Osteocyte (in vitro differentiated cells): ENCODE results near the gene GLOD4. TPM values are rescaled to one million over a fixed set of nuclear protein-coding genes. Genes with fewer than 3 reads are reported as not detected.
"Not testable (repeated sequence)": the region's sequence is repeated elsewhere in the genome, so short reads cannot be mapped to it uniquely, and the experiment has no call there.

ENCODE experiments used
- DNase-seq: peaks from one replicate; pipeline ENCODE4 v3.0.0; 2021; ENCODE audit warnings: mixed read lengths; ENCODE audit not compliant: unreplicated experiment; ENCODE audit errors: extremely low spot score
- H3K27ac Mint-ChIP-seq: one replicate; pipeline ENCODE4 v1.8.0; 2021; ENCODE audit warnings: mild to moderate bottlenecking, mixed read lengths; ENCODE audit not compliant: unreplicated experiment
- H3K27me3 Mint-ChIP-seq: one replicate; pipeline ENCODE4 v1.8.0; 2021; ENCODE audit warnings: mixed read lengths; ENCODE audit not compliant: unreplicated experiment
- H3K36me3 Mint-ChIP-seq: one replicate; pipeline ENCODE4 v1.8.0; 2021; ENCODE audit warnings: mixed read lengths; ENCODE audit not compliant: unreplicated experiment
- H3K4me1 Mint-ChIP-seq: one replicate; pipeline ENCODE4 v1.8.0; 2021; ENCODE audit warnings: mixed read lengths; ENCODE audit not compliant: unreplicated experiment
- H3K4me3 Mint-ChIP-seq: one replicate; pipeline ENCODE4 v1.8.0; 2021; ENCODE audit warnings: mild to moderate bottlenecking, moderate library complexity, mixed read lengths; ENCODE audit not compliant: unreplicated experiment
- H3K9me3 Mint-ChIP-seq: one replicate; pipeline ENCODE4 v1.8.0; 2021; ENCODE audit warnings: mixed read lengths; ENCODE audit not compliant: unreplicated experiment
- CTCF ChIP-seq: fragments of 200-600 bp; sonication (generic); IDR thresholded peaks from 2 replicates; pipeline ENCODE4 v1.5.0; 2021; ENCODE audit warnings: antibody characterized with exemption, mild to moderate bottlenecking, moderate library complexity
- total RNA-seq: library from RNA; stranded (reverse); gene quantifications from 2 replicates; pipeline ENCODE4 v1.2.1, GENCODE V29; 2021

The GLOD4 gene
- total RNA-seq, 1 donor from 2014 or later, result 63.4 TPM

DNA sequence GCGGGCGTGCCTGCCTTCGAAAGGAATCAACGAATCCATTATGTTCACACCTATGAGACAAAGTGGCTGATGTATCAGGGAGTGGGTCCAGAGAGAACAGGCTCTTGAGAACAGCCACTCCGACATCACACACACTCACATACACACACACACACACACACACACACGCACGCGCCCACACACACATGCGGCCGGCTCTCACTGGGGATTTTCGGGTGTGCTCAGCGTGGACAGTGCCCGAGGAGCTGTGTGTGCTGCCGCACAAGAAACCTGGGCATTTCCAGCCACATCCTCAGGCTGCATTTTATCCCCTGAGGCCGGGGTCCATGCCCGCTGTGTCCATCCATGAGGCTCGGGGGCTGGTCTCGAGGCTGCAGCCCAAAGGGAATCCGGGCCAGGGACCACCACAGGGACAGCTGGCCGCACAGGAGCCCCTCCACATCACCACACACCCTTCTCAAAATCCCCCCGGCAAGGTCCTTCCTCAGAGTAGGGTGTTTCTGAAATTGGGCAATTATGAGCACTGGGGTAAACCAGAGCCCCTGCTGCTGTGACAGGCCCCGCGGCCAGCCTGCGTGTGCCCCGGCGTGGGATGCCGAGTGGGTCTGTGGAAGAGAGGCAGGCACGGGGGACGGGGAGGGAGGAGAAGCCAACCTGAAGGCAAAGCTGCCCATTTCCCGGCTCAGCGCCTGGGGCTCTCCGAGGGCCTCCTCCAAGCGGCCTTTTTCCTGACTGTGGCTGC lies 24.9 kb upstream of the GLOD4 start:
- Mint-ChIP-seq H3K4me3 (no peak overlapping the region), H3K27ac (no peak overlapping the region)
- DNase-seq, result no peak

DNA sequence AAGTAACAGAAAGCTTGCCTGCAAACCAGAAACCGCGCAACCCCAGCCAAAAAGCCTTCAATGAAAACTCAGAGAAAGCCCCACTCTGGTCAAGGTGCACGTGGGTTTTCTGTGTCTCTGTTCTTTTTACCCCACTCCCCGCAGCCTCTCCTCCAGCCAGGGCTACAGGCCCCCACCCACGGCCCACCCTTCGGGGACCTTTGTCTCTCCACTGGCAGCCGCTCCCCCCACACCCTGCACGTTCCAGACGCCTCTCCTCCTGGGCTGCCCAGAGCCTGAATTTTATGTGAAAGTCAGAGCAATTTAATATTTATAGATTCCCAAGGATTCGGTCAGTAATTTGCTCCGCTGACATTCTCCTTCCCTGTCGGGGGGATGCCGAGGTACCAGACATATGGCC lies 24.3 kb upstream of the GLOD4 start:
- TF ChIP-seq CTCF, result no peak
- no peaks in the 10 kb centered on the region for H3K27me3 Mint-ChIP-seq
- no peak overlapping the region for H3K27ac Mint-ChIP-seq
- no peak overlapping the region for H3K4me3 Mint-ChIP-seq
- H3K4me1 Mint-ChIP-seq, result peaks cover 22% of the 10 kb centered on the region
- H3K9me3 Mint-ChIP-seq, result no peaks in the 10 kb centered on the region
- peaks cover 22% of the 10 kb centered on the region for H3K36me3 Mint-ChIP-seq
- DNase-seq, result no peak

More for the DNA sequence above, 24.9 kb upstream of the GLOD4 start:
- H3K9me3 Mint-ChIP-seq, result no peaks in the 10 kb centered on the region
- no peak for TF ChIP-seq CTCF
- peaks cover 20% of the 10 kb centered on the region for H3K36me3 Mint-ChIP-seq
- peaks cover 18% of the 10 kb centered on the region for H3K4me1 Mint-ChIP-seq
- H3K27me3 Mint-ChIP-seq, result no peaks in the 10 kb centered on the region

GRCh38 chr17:805886-806285 lies 23.8 kb upstream of the GLOD4 start:
- Mint-ChIP-seq H3K36me3 (peaks cover 22% of the 10 kb centered on the region), H3K4me1 (peaks cover 20% of the 10 kb centered on the region)
- DNase-seq, H3K27me3 Mint-ChIP-seq, H3K9me3 Mint-ChIP-seq, H3K27ac Mint-ChIP-seq, H3K4me3 Mint-ChIP-seq: not testable (repeated sequence)

DNA sequence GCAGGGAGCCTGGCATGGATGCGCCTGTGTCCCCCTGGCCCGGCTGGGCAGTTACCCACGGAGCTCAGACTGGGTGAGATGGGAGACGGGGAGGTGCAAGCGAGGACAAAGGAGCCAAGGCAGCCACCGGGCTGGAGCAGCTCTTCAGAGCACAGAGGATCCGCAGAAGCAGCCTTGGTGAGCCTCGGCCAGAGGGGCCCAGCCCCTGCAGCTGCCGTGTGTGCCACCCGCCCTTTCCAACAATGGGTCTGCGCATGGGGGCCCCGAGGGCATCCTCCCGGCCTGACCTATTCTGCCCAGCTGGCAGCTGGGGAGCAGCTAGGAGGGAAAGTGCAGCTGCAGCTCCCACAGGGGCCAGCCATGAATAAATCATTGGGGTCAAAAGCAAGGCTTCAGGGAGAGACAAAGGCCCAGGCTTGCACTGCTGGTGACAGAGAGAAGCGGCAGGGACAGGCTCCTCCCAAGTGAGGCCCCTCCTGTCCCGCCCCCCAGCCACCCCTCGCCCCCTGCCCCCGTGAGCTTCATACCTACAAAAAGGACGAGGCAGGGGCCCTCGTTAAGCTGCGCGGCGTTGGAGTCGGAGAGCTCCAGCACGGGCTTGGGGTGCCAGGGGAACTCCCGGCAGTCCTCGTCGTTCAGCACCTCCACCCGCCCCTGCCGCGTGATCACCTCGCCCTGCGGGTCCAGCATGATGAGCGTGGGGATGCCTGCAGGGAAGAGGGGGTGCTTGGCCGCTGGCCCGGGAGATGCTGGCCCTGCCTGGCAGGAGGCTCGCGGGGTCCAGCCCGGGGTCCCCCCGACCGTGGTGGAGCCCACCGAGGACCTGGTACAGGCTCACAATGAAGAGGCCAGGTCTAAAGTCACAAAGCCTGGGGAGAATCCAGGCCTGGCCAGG lies 22.7 kb upstream of the GLOD4 start:
- TF ChIP-seq CTCF, result no peak
- H3K27me3 Mint-ChIP-seq, result no peaks in the 10 kb centered on the region
- H3K27ac Mint-ChIP-seq, result no peak overlapping the region
- H3K4me3 Mint-ChIP-seq, result no peak overlapping the region
- H3K36me3 Mint-ChIP-seq, result peaks cover 24% of the 10 kb centered on the region
- H3K4me1 Mint-ChIP-seq, result peaks cover 17% of the 10 kb centered on the region
- no peak for DNase-seq
- H3K9me3 Mint-ChIP-seq, result no peaks in the 10 kb centered on the region

- no peak for TF ChIP-seq CTCF
- no peak for DNase-seq
- Mint-ChIP-seq H3K4me1 (peaks cover 18% of the 10 kb centered on the region), H3K9me3 (no peaks in the 10 kb centered on the region), H3K4me3 (no peak overlapping the region), H3K27ac (no peak overlapping the region), H3K36me3 (peaks cover 22% of the 10 kb centered on the region), H3K27me3 (no peaks in the 10 kb centered on the region)
Measured at GRCh38 chr17:802901-803881, 21.1 kb upstream of the GLOD4 start.
